Skin epidermis (tissue), 12 donors: ENCODE results near the gene LDLR.

Experiments used
- H3K27ac ChIP-seq, 21 experiments: fragments of 200-600 bp; sonication (generic) in 11 of 21; one replicate each; pipeline ENCODE4 v1.5.0; 2020; ENCODE audit warnings: mild to moderate bottlenecking in 3 of 21, inconsistent platforms in 2 of 21, moderate library complexity in 2 of 21
- H3K4me3 ChIP-seq, 7 experiments: fragments of 200-600 bp; sonication (generic) in 2 of 7; one replicate each; pipeline ENCODE4 v1.5.0; 2020; ENCODE audit warnings: inconsistent platforms in 2 of 7, mild to moderate bottlenecking in 2 of 7, moderate library complexity in 1 of 7

LDLR gene

GRCh38 chr19:11089254-11090013 is at the start of gene LDLR:
TSS of gene LDLR (plus strand) at chr19:11089463. CDS start at chr19:11089549, 86 bp downstream.
- Histone ChIP-seq H3K27ac (peak within 1 kb of the TSS; percentile 32 to 99 (median 98)), H3K4me3 (peak within 1 kb of the TSS; percentile 54 to 78 (median 71))

GRCh38 chr19:11041194-11041593 is 48.1 kb upstream of the LDLR start:
- Histone ChIP-seq H3K4me3 (no peak overlapping the region), H3K27ac (no peak overlapping the region)

- H3K27ac ChIP-seq = peak overlapping the region in 2 of 21 experiments; percentile 19 to 61
- H3K4me3 ChIP-seq = no peak overlapping the region
Measured at GRCh38 chr19:11041966-11042627, 47.2 kb upstream of the LDLR start.

GRCh38 chr19:11044431-11044830 is 44.8 kb upstream of the LDLR start:
- H3K4me3 ChIP-seq = no peak overlapping the region
- H3K27ac ChIP-seq = no peak overlapping the region

GRCh38 chr19:11045536-11045935 is 43.7 kb upstream of the LDLR start:
- no peak overlapping the region for H3K4me3 ChIP-seq
- no peak overlapping the region for H3K27ac ChIP-seq

GRCh38 chr19:11046605-11047354 is 42.5 kb upstream of the LDLR start:
- Histone ChIP-seq H3K4me3 (no peak overlapping the region), H3K27ac (no peak overlapping the region)

GRCh38 chr19:11047866-11048265 is 41.4 kb upstream of the LDLR start:
- no peak overlapping the region for H3K4me3 ChIP-seq
- peak overlapping the region in 2 of 21 experiments; percentile 27 to 87 for H3K27ac ChIP-seq

GRCh38 chr19:11050323-11051114 is 38.7 kb upstream of the LDLR start:
- Histone ChIP-seq H3K27ac (peak overlapping the region in 11 of 21 experiments; percentile 16 to 88 (median 60)), H3K4me3 (no peak overlapping the region)

- Histone ChIP-seq H3K4me3 (no peak overlapping the region), H3K27ac (no peak overlapping the region)
Measured at GRCh38 chr19:11053817-11054195, 35.5 kb upstream of the LDLR start.

- Histone ChIP-seq H3K4me3 (no peak overlapping the region), H3K27ac (no peak overlapping the region)
Measured at GRCh38 chr19:11054200-11054599, 35.1 kb upstream of the LDLR start.

GRCh38 chr19:11054628-11055027 is 34.6 kb upstream of the LDLR start:
- H3K4me3 ChIP-seq = no peak overlapping the region

GRCh38 chr19:11058246-11059030 is 30.8 kb upstream of the LDLR start:
- H3K4me3 ChIP-seq = no peak overlapping the region
- H3K27ac ChIP-seq = no peak overlapping the region

More at GRCh38 chr19:11054628-11055027, 34.6 kb upstream of the LDLR start:
- H3K27ac ChIP-seq = no peak overlapping the region

GRCh38 chr19:11059511-11060358 is 29.5 kb upstream of the LDLR start:
- Histone ChIP-seq H3K27ac (no peak overlapping the region), H3K4me3 (no peak overlapping the region)

- H3K4me3 ChIP-seq = no peak overlapping the region
- no peak overlapping the region for H3K27ac ChIP-seq
Measured at GRCh38 chr19:11061952-11062351, 27.3 kb upstream of the LDLR start.

GRCh38 chr19:11063434-11063833 is 25.8 kb upstream of the LDLR start:
- no peak overlapping the region for H3K4me3 ChIP-seq
- H3K27ac ChIP-seq = no peak overlapping the region

GRCh38 chr19:11064831-11065303 is 24.4 kb upstream of the LDLR start:
- Histone ChIP-seq H3K27ac (no peak overlapping the region), H3K4me3 (no peak overlapping the region)

- Histone ChIP-seq H3K4me3 (no peak overlapping the region), H3K27ac (no peak overlapping the region)
Measured at GRCh38 chr19:11066326-11066725, 22.9 kb upstream of the LDLR start.
